Measurements from ENCODE around the gene PPM1H.
"Not testable (repeated sequence)": the region's sequence is repeated elsewhere in the genome, so short reads cannot be mapped to it uniquely, and the experiment has no call there.

The PPM1H gene

DNA sequence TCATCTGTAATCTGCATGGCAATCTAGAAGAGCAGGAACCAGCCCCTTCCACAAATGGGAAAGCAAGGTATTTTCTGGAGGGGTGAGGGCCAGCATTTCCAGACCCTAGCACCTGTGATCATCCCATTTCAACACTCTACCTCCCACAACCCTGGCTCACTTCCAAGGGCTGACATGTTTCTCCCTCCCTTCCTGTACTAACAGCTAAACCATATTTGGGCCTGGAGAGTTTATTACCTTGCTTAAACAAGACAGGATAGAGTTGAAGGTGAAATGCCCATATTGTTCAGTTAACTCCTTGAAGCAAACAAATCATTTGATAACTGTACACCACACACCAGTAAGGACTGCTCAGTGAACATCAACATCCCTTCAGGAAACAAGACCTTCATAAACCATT, 158.4 kb downstream of the PPM1H start:
- in situ Hi-C loops (cut with HindIII; ENCODE audit: low sequenced_read_pairs): no loop called here

DNA sequence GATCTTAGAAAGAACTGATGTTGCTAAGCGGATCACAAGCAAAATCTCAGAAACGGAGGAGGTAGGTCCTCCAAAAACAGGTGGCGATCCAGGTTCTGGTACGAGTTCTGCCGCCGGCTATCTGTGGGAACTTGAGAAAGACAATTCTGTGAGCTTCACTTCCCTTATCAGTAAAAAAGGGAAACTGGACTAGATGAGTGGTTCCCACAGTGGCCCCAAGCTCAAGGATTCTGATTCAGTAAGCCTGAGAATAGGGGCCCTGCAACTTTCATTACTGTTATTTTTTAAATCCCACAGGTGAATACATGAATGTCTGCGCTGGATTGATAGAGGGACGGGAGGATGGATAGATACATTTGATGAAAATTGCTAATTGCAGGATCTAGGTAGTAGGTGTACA, 160.2 kb downstream of the PPM1H start:
- in situ Hi-C loops (cut with HindIII; ENCODE audit: low sequenced_read_pairs): no loop called here

DNA sequence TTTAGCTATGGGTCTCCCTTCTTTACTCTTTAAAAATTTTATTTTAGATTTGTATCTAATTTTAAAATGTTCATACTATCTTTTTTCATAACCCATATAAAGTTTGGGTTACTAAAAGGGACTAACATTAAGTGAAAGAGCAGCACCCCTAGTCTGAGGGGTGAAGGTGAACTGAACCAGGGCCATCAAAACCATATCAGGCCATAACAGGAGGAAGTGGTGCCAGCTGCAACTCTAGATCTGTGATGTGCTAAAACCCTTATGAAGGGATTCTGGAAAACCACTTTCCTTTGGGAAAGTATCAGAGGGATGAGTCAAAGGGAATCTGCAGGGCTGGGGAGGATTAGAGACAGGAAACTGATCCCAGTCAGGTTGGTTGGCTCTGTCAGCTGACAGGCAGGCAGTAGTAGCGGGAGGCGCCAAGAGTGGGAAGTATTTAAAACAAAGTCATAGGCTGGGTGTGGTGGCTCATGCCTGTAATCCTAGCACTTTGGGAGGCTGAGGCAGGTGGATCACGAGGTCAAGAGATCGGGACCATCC, 162.5 kb downstream of the PPM1H start:
- in situ Hi-C loops (cut with HindIII; ENCODE audit: low sequenced_read_pairs): no loop called here

DNA sequence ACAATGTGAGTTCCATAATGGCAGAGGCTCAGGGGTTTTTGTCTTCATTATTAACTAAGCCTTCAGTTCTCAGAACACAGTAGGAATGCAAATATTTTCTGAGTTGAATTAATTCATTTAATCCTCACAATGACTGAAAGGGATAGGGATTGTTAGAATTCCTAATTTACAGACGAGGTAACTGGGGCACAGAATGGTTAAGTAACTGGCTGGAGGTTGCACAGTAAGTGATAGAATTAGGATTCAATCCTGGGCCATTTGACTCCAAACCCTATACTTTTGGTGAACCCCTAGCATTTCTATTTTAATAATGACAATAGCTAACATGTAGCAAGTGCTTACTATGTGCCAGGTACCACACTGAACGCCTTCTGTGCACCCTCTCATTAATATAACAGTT, 163.1 kb downstream of the PPM1H start:
- in situ Hi-C loops (cut with HindIII; ENCODE audit: low sequenced_read_pairs): no loop called here

DNA sequence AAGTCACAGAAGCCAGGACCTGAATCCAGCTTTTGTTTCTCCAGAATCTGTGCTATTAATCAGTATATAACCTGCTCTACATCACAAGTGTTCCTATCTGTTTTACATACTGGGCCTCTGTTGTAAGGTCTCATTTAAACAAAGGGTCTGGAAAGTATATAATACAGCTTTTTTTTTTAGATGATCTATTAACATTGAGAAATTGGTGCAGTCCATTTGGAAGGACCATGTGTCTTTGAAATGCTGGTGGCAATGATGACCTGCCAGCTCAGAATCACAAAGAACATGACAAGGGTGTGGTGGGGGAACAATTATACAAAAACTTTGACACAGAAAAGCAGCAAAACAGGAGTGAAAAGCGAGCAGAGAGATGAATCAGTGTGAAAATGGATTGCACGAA, 164.6 kb downstream of the PPM1H start:
- in situ Hi-C loops (cut with HindIII; ENCODE audit: low sequenced_read_pairs): no loop called here

DNA sequence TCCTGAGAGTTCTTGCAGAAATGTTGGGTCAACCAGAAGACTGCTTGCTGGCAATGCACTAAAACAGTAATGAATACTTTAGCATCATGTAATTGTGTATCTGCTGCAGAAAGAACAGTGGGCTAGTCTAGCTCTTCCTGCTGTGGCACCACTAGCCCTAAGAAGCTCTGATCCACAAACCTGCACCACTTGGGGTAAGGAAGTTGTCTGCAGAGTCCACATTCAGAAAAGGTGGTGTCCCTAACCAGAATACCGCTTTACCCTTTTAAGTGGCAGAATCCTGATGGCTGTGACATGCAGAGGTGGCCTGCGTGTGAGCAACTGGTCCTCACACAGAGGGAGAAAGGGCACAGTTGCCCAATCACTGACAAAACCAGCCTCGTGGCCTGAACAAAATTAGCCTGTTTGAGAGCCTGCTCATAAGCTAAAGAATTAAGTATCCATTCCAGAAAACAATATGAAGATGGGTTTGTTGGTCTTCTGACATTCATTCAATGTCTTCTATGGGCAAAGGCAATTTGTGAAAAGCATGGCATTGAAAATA, 165.8 kb downstream of the PPM1H start:
- in situ Hi-C loops (cut with HindIII; ENCODE audit: low sequenced_read_pairs): no loop called here

DNA sequence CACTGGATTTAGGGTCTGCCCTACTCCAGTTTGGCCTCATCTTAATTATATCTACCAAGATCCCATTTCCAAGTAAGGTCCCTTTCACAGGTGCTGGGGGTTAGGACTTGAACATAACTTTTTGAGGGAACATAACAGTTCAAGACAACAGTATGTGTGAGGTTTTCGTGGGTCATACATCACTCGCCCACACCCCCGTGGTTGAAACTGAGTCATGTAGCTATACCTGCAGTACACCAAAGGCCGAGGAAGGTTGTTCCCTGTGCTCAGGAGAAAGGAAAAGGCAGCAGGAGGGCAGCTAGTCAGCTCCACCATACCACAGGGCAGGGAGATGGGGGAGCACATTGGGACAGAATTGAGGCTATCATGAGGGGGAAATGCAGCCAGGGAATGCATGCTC, 167.0 kb downstream of the PPM1H start:
- in situ Hi-C loops (cut with HindIII; ENCODE audit: low sequenced_read_pairs): no loop called here

DNA sequence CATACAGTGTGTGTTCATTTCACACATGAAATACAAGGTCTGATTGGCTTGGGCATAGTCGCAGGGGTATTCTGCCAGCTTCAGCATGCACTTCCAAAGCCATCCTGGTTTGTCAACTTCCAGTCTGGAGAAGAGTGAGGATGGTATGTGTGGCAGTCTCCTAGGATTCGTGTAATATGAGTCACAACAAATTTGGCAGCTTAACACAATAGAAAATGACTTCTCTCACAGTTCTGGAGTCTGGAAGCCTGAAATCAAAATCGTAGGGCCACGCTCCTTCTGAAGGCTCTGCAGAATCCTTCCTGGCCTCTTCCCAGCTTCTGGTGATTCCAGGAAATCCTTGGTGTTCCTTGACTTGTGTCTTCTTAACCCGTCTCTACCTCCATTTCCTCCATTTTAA, 167.5 kb downstream of the PPM1H start:
- in situ Hi-C loops (cut with HindIII; ENCODE audit: low sequenced_read_pairs): no loop called here

DNA sequence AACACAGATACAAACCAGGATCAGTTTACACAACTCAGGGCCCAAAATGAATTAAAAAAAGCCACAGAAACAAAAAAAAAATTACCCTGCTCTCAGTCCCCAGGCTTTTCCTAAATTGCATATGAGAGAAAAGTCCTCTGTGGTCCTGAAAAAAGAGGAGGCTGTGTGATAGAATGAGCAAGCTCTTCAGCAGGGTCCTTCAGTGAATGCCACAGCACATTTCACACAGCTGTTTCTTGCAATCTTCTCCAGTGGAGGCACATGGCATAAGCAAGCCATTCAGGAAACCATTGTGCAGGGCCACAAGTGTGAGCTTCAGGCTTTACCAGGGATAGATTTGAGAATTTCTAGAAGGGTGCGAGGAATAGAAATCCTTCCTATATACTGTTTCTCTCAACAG, 168.5 kb downstream of the PPM1H start:
- in situ Hi-C loops (cut with HindIII; ENCODE audit: low sequenced_read_pairs): no loop called here

DNA sequence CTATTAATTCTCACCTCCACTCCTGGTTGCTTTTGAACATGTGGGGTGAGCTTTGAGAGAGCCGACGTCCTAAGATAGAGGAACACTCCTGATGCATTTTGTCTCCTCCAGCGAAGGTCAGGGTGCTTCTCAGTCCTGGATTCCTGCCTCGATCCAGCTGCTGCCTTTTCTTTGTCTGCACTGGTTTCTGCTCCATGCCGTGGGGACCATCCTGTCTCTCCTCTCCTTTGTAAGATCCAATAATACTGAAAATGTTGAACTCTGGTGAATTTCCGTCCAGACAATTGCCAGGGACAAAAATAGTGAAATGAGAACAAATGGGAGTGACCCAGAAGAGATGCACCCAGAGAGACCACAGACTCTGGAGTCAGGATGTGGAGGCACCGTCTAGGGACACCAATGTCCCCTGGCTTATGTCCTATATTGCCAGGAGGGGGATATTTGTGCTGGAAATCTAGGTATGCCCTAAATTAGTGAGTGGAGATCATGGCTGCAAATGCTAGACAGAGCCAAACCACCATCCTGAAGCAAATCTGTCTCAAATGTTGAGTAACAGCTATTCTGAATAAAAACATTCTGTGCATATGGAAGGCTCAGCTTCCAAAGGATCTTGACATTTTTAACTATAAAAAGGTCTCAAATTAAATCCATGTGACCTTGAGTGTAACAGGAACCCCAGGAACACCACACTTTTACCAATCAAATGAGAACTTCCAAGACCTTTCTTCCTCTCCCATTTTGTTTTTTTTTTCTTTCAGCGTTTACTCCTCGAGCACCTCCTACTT, 170.9 kb downstream of the PPM1H start:
- in situ Hi-C loops (cut with HindIII; ENCODE audit: low sequenced_read_pairs): no loop called here

DNA sequence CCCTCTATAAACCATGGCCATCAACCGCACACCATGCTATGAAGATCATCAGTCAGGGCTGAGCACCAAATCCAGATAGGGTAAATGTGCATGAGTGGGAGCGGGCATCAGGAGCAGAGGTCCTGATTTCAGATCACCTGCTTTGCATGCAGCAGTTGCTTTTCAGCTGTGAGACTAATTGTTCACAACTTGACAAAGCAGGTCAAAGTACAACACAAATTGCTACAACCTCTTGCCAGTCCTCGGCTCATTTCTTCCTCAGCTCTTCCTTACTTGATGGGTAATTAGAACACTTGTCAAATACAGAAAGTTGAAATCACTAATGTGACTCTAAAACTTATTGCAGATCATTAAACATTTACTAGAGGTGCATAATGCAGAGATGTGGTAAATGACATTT, 171.6 kb downstream of the PPM1H start:
- in situ Hi-C loops (cut with HindIII; ENCODE audit: low sequenced_read_pairs): no loop called here

DNA sequence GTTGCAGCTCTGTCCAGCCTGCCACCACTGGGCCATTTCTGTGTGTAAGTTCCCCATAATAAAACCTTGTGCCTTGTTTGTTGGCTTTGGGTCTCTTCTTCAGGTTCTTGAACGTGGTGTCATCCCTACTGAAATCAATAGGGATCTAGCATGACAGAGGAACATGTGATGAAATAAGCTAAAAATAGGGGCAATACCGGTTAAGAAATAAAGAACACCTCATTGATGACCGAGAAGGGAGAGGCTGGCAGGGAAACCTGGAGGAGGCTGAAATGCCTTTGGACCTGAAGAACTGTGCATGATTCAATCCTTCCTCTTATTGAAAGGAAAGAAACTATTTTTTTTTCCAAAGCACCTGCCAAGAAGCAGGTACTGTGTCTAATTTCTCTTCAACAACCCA, 172.3 kb downstream of the PPM1H start:
- in situ Hi-C loops (cut with HindIII; ENCODE audit: low sequenced_read_pairs): no loop called here

DNA sequence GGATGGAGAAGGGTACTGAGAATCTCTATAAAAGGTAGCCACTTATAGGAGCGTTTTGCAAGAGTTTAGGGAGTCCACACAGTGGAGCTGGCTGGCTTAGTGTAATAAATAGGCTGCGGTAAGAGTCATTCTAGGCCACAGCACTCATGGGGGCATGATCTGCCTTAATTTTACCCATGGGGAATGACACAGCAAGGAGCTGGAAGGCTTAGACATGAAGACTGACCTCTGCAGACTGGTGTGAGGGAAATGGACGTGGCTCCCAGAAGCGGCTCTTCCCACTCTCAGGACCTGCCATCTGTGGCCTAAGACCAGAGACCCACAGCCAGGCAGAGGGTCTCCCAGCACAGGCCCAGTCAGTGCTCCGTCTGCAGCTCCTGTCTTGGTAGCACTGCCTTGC, 173.3 kb downstream of the PPM1H start:
- in situ Hi-C loops (cut with HindIII; ENCODE audit: low sequenced_read_pairs): no loop called here

DNA sequence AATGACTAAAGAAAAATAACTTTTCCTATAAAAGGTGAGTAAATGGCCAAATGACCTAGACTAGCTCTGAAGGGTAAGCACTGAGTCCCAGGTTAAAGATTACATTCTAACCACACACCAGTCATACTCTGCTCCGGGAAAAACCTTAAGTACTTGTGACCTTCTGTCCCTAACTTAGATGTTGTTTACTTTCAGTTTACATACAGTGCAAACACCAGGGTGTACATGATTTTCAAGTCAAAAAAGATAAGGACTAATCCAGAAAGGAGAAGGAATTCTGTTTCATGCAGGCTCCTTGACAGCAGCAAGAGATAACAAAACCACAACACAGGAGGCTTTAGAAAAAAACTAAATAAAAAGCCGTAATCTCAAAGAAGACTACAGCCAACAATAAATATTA, 174.2 kb downstream of the PPM1H start:
- in situ Hi-C loops (cut with HindIII; ENCODE audit: low sequenced_read_pairs): no loop called here

DNA sequence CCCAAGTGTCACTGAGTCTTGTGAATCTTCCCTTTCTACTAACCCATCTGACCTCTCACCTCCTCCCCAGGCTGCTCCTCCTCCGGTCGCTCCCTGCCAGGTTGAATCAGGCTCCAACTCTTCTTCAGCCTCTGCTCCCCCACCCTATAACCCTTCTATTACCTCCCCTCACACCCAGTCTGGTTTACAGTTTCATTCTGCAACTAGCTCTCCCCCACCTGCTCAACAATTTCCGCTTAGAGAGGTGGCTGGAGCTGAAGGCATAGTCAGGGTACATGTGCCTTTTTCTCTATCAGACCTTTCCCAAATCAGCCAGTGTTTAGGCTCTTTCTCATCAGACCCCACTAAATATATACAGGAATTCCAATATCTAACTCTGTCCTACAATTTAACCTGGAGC, 174.6 kb downstream of the PPM1H start:
- in situ Hi-C loops (cut with HindIII; ENCODE audit: low sequenced_read_pairs): not testable (repeated sequence)

DNA sequence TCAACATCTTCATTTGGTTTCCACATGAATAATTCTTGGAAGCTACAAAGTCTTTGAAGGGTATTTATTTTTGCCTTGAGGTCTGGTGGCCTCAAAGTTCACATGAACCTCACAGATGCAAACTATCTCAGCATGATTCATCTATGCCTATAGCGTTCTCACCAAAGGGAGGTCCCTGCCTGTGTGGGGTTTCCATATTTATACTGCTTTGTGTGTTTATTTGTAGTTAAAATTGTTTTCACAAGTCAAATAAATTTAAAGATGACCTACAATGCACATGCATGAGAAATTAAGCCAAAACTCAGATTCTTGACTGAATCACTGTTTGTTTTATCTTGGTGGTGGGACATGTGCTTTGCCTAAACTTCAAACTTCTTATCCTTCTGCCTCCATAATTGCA, 176.7 kb downstream of the PPM1H start:
- in situ Hi-C loops (cut with HindIII; ENCODE audit: low sequenced_read_pairs): no loop called here

DNA sequence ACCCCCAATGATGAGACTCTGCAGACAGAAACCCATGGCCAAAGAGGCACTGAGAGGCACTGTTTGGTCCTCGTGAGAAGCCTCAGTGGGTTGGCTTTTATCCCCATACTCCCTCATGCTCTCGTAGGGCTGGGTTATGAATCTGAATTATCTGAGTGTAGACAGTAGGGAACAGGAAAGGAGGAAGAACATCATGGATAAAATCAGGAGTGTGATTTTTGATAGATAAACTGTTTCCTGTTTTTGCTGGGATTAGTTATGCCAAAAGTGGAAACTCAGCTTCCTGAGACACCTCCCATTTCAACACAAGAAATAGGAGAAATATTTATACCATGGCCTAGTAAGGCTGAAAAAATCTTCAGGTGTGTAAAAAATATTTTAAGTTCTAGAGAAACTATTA, 177.9 kb downstream of the PPM1H start:
- in situ Hi-C loops (cut with HindIII; ENCODE audit: low sequenced_read_pairs): no loop called here

DNA sequence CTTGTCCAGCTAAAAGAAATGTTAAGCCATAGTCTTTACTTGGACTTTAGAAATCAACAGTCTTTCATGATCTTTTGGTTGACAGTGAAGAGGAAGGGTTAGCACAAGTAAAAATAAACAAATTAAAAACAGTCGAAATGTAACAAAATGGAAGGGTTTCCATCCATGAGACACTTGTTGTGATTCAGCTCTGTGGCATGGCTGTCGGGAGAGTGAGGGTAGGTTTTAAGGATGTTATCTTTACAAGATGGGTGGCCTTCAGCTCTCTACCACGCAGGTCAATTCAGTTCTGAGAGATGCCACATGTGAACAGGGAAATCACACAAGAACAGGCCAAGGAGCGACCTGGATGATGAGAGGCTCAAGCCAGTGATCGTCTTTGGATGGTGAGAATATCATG, 180.2 kb downstream of the PPM1H start:
- in situ Hi-C loops (cut with HindIII; ENCODE audit: low sequenced_read_pairs): no loop called here

DNA sequence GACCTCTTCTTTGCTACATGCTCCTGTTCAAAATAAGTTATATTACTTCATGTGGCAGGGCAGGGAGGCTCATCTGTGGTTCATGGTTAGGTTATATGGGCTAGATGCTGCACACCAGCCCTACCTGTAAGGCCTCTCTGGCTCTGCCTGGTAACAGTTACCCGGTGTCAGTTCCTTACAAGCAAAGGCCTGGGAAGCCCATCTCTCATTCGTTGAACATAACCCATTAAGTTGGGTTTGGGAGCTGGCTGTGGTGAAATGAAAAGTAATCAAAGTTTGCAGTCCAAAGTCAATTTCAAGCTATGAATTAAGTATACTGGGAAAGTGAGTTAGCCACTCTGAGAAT, 183.2 kb downstream of the PPM1H start:
- in situ Hi-C loops (cut with HindIII; ENCODE audit: low sequenced_read_pairs): no loop called here

DNA sequence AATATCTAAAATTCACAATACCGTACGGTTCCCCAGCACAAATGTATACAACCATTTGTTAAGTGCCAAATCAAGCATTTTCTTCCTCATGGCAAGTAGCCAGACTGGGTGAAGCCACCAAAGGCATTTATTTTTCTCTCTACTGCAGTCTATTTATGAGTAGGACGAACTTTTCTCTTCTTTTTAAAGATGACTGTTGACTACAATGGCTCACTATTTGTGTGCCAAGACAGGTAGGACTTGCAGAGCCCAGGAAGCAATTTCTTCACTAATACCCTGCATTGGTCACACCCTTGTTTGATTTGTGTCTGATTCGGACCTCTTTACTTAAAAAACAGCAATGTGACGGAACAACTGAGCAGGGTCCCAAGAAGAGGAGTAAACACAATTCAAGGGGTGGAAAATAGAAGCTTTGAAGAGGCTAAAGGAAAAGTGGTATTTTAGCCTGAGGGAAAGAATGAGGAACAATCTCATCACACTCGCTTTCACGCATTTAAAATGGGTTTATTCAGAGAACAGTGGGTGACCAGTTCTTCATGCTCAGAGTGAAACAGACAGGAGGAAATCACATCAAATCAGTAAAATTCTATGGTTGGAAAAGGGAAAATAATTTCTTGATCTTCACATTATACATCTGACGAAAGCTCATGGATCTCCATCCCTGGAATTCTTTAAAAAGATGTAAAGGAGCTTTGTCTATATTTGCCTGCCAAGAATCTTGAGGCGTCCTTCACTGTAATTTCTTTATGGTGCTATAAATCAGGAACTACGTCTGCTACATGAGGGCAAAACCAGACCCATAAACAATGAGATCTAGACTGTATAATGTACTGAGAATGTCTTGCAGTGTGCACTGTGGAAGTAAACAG, 183.8 kb downstream of the PPM1H start:
- in situ Hi-C loops (cut with HindIII; ENCODE audit: low sequenced_read_pairs): no loop called here

DNA sequence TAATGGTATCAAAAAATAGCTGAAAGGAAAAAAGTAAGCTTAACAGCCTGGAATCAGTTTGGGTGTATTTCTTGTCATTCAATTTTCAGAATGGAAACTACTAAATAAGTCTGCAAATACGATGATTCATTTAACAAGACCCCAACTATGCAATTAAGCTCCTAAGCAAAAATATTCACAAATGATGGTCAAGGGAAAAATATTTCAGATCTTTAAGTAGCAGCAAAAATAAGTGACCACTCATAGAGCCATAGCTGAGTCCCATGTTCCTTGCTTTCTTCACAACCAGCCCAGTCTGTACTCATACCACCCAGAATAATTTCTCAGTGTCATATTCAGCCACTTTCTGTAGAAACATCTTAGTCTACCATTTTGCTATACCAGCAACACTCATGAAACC, 185.4 kb downstream of the PPM1H start:
- in situ Hi-C loops (cut with HindIII; ENCODE audit: low sequenced_read_pairs): no loop called here

DNA sequence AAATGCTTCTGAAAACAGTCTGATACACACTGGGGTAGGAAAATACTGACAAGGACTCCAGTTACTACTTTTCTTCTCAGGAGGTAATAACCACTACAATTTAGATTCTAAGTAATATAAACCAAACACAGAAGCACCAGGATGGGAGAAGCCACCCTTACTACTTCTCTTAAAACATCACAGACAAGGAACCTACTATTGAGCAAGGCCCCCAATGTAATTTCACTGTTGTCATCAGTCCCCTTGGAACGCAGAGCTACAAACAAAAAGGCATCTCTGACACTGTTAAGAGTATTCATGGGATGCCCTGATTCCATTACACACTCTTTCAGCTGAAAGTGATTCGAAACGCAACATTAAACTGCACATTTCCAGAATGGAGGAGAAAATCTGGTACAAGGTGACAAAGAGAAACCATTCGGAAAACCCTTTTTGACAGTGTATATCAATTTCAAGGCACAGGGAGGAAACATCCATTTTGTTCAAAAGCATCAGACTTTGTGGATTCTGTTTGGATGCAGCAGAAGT, 185.9 kb downstream of the PPM1H start:
- in situ Hi-C loops (cut with HindIII; ENCODE audit: low sequenced_read_pairs): no loop called here
